Colonic mucosa (tissue), 4 donors: ENCODE data around the gene GLRB. TPM values are rescaled to one million over a fixed set of nuclear protein-coding genes. Genes with fewer than 3 reads are reported as not detected.

Source experiments
- DNase-seq: peaks from one replicate; pipeline ENCODE4 v3.0.0-alpha.2; 2020
- H3K27ac ChIP-seq: fragments of 200-600 bp; one replicate; pipeline ENCODE4 v1.8.0; 2021
- H3K27me3 ChIP-seq: fragments of 200-600 bp; one replicate; pipeline ENCODE4 v1.8.0; 2021
- H3K36me3 ChIP-seq: fragments of 200-600 bp; one replicate; pipeline ENCODE4 v1.8.0; 2021
- H3K4me1 ChIP-seq: fragments of 200-600 bp; one replicate; pipeline ENCODE4 v1.8.0; 2021; ENCODE audit warnings: mild to moderate bottlenecking
- H3K4me3 ChIP-seq: fragments of 200-600 bp; one replicate; pipeline ENCODE4 v1.8.0; 2021
- H3K9ac ChIP-seq, 2 donors: one replicate each; pipeline ENCODE4 v1.7.0; 2013; ENCODE audit warnings: control low read depth in 2 of 2, low read depth in 2 of 2, low read length in 2 of 2
- H3K9me3 ChIP-seq: fragments of 200-600 bp; one replicate; pipeline ENCODE4 v1.8.0; 2021
- CTCF ChIP-seq: fragments of 200-600 bp; IDR thresholded peaks from one replicate; pipeline ENCODE4 v1.8.0; 2022; ENCODE audit warnings: antibody characterized with exemption, mild to moderate bottlenecking
- intact Hi-C: fragments of 100-400 bp; cut with DNase I; formaldehyde crosslinking; loops from one replicate; pipeline ENCODE4 v1.14.1; 2022
- total RNA-seq, 2 donors: library from RNA; stranded (reverse); fragmentation: NEBNext Ultra II Directional in 1 of 2; extraction: Animal tissue kit (Norgen Biotek cat#: 25700) in 1 of 2; gene quantifications; one replicate each; pipeline ENCODE4 v1.2.1, GENCODE V29; 2021
- donor health status: healthy.
- donor health status: DM: no; HTN: no; CAD: no.
- donor health status: DM: no; HTN: no; CAD: no.

The GLRB gene
- total RNA-seq, result under 1 TPM; 0.37 to 0.42 TPM

DNA sequence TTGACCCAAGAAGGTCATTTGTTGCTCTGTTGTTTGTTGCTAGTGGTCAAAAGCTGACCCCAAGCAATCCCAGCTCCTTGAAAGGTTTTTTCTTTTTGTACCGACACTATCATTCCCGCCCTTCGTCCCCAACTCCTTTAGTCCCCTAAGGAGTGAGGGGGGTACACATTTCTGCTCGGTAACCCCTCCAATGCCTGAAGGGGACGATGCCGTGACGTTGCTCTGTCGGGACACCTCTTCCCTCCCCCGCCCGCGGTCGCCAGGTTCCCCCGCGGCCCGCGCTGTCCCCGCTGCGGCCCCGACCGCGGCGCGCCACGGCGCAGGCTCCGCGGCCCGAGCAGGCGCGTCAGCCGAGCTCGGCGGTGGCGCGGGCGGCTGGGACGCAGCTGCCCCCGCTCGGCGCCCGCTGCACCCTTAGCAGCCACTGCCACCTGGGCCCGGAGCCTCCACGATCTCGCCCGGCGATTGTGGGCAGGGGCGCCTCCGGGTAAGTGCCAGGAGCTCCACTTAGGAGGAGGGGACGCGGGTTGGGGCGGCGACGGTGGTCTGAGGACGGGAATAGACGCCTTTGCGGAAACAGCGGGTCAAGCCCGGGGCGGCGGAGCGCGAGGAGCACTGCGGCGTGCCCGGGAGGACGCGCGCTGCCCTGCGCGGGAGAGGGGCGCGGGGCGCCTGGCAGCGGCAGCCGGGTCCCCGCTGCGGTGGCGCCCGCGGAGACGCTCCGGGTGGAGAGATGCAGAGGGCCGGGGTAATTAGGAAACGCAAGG lies at the start of gene GLRB:
GLRB (plus strand) TSS at position 340 of the 767 bp plus-strand sequence. CDS start 1,875 bp downstream, outside the sequence.
- TF ChIP-seq CTCF, result no peak
- no peaks in the 10 kb centered on the region for H3K9me3 ChIP-seq
- DNase-seq, result no peak
- no peaks in the 10 kb centered on the region for H3K4me1 ChIP-seq
- H3K4me3 ChIP-seq, result peak within 1 kb of the TSS; percentile 38
- H3K27ac ChIP-seq, result no peak within 1 kb of the TSS
- no peaks in the 10 kb centered on the region for H3K36me3 ChIP-seq
- H3K27me3 ChIP-seq, result peaks cover 5% of the 10 kb centered on the region
- intact Hi-C loops, result no loop called here
- no peak within 1 kb of the TSS for H3K9ac ChIP-seq

DNA sequence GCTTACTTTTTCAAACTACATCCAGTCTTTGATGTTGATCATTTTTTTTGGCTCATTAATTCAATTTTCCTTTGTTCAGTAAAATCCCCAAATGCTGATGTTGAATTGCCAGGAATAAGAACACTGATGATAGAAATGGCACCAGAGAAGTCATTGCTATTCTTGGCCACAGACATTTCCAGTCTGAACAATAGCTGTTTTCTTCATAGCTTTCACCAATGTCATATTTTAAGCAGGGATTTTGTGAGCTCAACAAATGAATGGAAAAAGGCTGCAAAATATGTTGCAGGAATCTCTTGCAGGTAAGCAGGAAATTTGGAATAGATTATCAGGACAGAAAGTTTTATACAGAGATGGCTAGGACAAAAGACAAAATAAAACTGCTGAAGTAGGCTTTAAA lies 40.5 kb upstream of the GLRB start:
- H3K36me3 ChIP-seq, result no peaks in the 10 kb centered on the region
- no peak for DNase-seq
- H3K9me3 ChIP-seq, result no peaks in the 10 kb centered on the region
- no peak overlapping the region for H3K9ac ChIP-seq
- no peaks in the 10 kb centered on the region for H3K4me1 ChIP-seq
- intact Hi-C loops, result no loop called here
- no peak overlapping the region for H3K4me3 ChIP-seq
- no peak for TF ChIP-seq CTCF
- H3K27me3 ChIP-seq, result no peaks in the 10 kb centered on the region
- no peak overlapping the region for H3K27ac ChIP-seq

GRCh38 chr4:157040405-157040804 lies 35.5 kb upstream of the GLRB start:
- Histone ChIP-seq H3K9me3 (no peaks in the 10 kb centered on the region), H3K36me3 (no peaks in the 10 kb centered on the region), H3K27ac (no peak overlapping the region), H3K27me3 (no peaks in the 10 kb centered on the region), H3K4me1 (no peaks in the 10 kb centered on the region), H3K4me3 (no peak overlapping the region), H3K9ac (no peak overlapping the region)
- intact Hi-C loops, result loop anchor here (10.0 kb wide), 1 partner anchor 566 kb away; no protein-coding TSS in a partner anchor
- TF ChIP-seq CTCF, result no peak
- no peak for DNase-seq

GRCh38 chr4:157043131-157043530 lies 32.8 kb upstream of the GLRB start:
- no peak overlapping the region for H3K9ac ChIP-seq
- no peak for DNase-seq
- H3K27me3 ChIP-seq, result no peaks in the 10 kb centered on the region
- TF ChIP-seq CTCF, result no peak
- no peak overlapping the region for H3K4me3 ChIP-seq
- H3K27ac ChIP-seq, result no peak overlapping the region
- no peaks in the 10 kb centered on the region for H3K9me3 ChIP-seq
- H3K4me1 ChIP-seq, result no peaks in the 10 kb centered on the region
- no peaks in the 10 kb centered on the region for H3K36me3 ChIP-seq
- intact Hi-C loops, result loop anchor here (10.0 kb wide), 1 partner anchor 568 kb away; no protein-coding TSS in a partner anchor

DNA sequence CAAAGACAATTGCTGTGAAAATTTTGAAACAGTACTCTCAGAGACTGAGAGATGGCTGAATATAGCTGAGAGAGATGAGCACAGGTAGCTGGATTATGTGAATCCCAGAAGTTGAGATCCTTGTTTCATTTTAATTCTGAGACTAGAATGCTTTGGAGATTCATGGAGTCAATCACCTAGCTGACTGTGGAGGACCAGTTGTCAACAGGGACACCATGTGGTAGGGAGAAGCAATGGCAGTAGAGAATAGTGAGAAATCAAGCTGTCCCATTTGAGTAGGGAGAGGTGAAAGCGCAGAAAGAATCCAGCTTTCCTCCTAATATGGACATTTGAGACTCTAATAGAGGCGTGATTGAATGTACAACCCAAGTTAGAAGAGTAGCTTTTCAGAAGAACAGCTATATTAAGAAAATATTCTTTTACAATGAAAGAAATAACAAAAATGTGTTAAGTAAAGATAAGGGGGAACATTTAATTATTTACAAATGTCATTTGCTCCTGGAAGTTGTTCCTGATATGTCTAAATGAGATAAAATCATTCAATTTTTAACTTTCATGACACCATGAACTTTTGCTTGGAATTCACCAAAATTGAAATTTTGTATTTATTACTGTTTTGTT lies 30.3 kb upstream of the GLRB start:
- Histone ChIP-seq H3K4me3 (no peak overlapping the region), H3K9me3 (no peaks in the 10 kb centered on the region), H3K27me3 (no peaks in the 10 kb centered on the region), H3K9ac (no peak overlapping the region), H3K36me3 (no peaks in the 10 kb centered on the region), H3K27ac (no peak overlapping the region), H3K4me1 (no peaks in the 10 kb centered on the region)
- intact Hi-C loops, result loop anchor here (10.0 kb wide), 1 partner anchor 571 kb away; no protein-coding TSS in a partner anchor
- TF ChIP-seq CTCF, result peak; percentile 46
- DNase-seq, result no peak
